HepG2 (cell line): ENCODE data around the gene NEUROD4. TPM values are rescaled to one million over a fixed set of nuclear protein-coding genes. Genes with fewer than 3 reads are reported as not detected.

ENCODE experiments used
- ATAC-seq: fragments of 200-7000 bp; cut with Tn5 transposase; 3 replicates; pipeline ENCODE4 v1.9.1; 2020; ENCODE audit warnings: mild to moderate bottlenecking, moderate library complexity
- BruUV-seq: library from RNA; stranded (reverse); fragments of 400-500 nt; replicated peaks from 2 replicates; lab custom pipeline; 2021; lab: Mats Ljungman, UMichigan
- CTCF ChIA-PET: fragments of 300-600 bp; formaldehyde crosslinking; extraction: SDS; loops from one replicate; lab custom pipeline; 2021; ENCODE audit warnings: low total read pairs, inconsistent platforms, low intra/inter-chr PET ratio; lab: Yijun Ruan, JAX
- POLR2A ChIA-PET: fragments of 350-600 bp; sonication (Branson Sonifier 250); formaldehyde crosslinking; loops from one replicate; lab custom pipeline; 2020; ENCODE audit warnings: antibody characterized with exemption, inconsistent platforms; lab: Yijun Ruan, JAX
- DNase-seq: peaks from one replicate; pipeline ENCODE4 v3.0.0-alpha.2; 2015; ENCODE audit warnings: low spot score
- FAIRE-seq: peaks from 3 replicates; lab custom pipeline; 2011; peaks lifted over from hg19 to GRCh38; lab: Jason Lieb, UNC
- H2AFZ ChIP-seq: one replicate; pipeline ENCODE4 v1.6.1; 2011; ENCODE audit warnings: low read length, inconsistent platforms
- H3K27ac ChIP-seq: fragments of 300-600 bp; 3 replicates; pipeline ENCODE4 v1.8.0; 2011; ENCODE audit warnings: mixed run types, mild to moderate bottlenecking, mixed read lengths, low read length, inconsistent platforms; ENCODE audit not compliant: insufficient read depth; ENCODE audit errors: extremely low read length
- H3K27me3 ChIP-seq, 2 experiments: fragments of 200-600 bp in 1 of 2; 2 replicates in 1 of 2; 3 replicates in 1 of 2; pipeline versions ENCODE4 v1.6.0 to v1.8.0; 2011; ENCODE audit warnings: low read length in 2 of 2, mild to moderate bottlenecking in 2 of 2, moderate library complexity in 2 of 2, inconsistent platforms in 1 of 2; ENCODE audit not compliant: insufficient read depth in 2 of 2, control insufficient read depth in 1 of 2
- H3K36me3 ChIP-seq, 2 experiments: fragments of 200-600 bp in 1 of 2; replicated peaks in 1 of 2; 2 replicates in 1 of 2; 3 replicates in 1 of 2; pipeline versions ENCODE4 v1.5.1 to v1.8.0; 2011; ENCODE audit warnings: low read length in 2 of 2, inconsistent platforms in 1 of 2; ENCODE audit not compliant: insufficient read depth in 2 of 2, control insufficient read depth in 1 of 2
- H3K4me1 ChIP-seq: 2 replicates; pipeline ENCODE4 v1.5.1; 2012; ENCODE audit warnings: low read length, inconsistent platforms; ENCODE audit not compliant: insufficient read depth
- H3K4me2 ChIP-seq: 2 replicates; pipeline ENCODE4 v1.6.0; 2011; ENCODE audit warnings: low read depth, low read length, inconsistent platforms
- H3K4me3 ChIP-seq, 3 experiments: fragments of 200-600 bp in 1 of 3; sonication (generic), shearing (Covaris generic) in 1 of 3; replicated peaks in 1 of 3; 2 replicates each; pipeline ENCODE4 v1.5.1; 2011 to 2016; ENCODE audit warnings: low read length in 3 of 3, inconsistent platforms in 2 of 3, low read depth in 2 of 3, mild to moderate bottlenecking in 2 of 3, control low read depth in 1 of 3, mixed read lengths in 1 of 3; ENCODE audit not compliant: insufficient read depth in 1 of 3
- H3K79me2 ChIP-seq: one replicate; pipeline ENCODE4 v1.6.1; 2011; ENCODE audit warnings: low read length, inconsistent platforms; ENCODE audit not compliant: insufficient read depth
- H3K9ac ChIP-seq: 2 replicates; pipeline ENCODE4 v1.6.0; 2011; ENCODE audit warnings: mild to moderate bottlenecking, low read depth, low read length, inconsistent platforms; ENCODE audit not compliant: insufficient read depth
- H3K9me3 ChIP-seq: 2 replicates; pipeline ENCODE4 v1.5.1; 2012; ENCODE audit warnings: mild to moderate bottlenecking, low read length
- H4K20me1 ChIP-seq: 2 replicates; pipeline ENCODE4 v1.6.0; 2011; ENCODE audit warnings: inconsistent platforms, mild to moderate bottlenecking, low read length, moderate library complexity; ENCODE audit not compliant: insufficient read depth
- E2F2 ChIP-seq: sonication (generic); formaldehyde crosslinking; IDR thresholded peaks from 2 replicates; pipeline ENCODE4 v1.4.0; 2020; ENCODE audit warnings: missing genetic modification reagents, borderline replicate concordance
- ETV5 ChIP-seq: IDR thresholded peaks from 2 replicates; pipeline ENCODE4 v1.6.1; 2018; ENCODE audit warnings: missing biosample characterization, missing genetic modification reagents, inconsistent platforms, borderline replicate concordance
- HNRNPLL ChIP-seq: fragments of 200-400 bp; formaldehyde crosslinking; IDR thresholded peaks from 2 replicates; pipeline ENCODE4 v1.6.1; 2017; ENCODE audit warnings: mild to moderate bottlenecking, low read depth, low read length; ENCODE audit not compliant: poor library complexity, severe bottlenecking
- NCOA2 ChIP-seq: sonication (generic); formaldehyde crosslinking; IDR thresholded peaks from 2 replicates; pipeline ENCODE4 v1.8.0; 2022; ENCODE audit warnings: inconsistent platforms
- RARA ChIP-seq: IDR thresholded peaks from 2 replicates; pipeline ENCODE4 v1.6.1; 2016; ENCODE audit warnings: missing genetic modification reagents, missing compliant biosample characterization
- SAFB2 ChIP-seq: sonication (generic); formaldehyde crosslinking; IDR thresholded peaks from 2 replicates; pipeline ENCODE4 v1.5.1; 2020; ENCODE audit warnings: missing genetic modification reagents, low read depth, mild to moderate bottlenecking, borderline replicate concordance
- SMARCE1 ChIP-seq: fragments of 450-650 bp; IDR thresholded peaks from 2 replicates; pipeline ENCODE4 v1.6.1; 2017; ENCODE audit warnings: borderline replicate concordance
- TBP ChIP-seq: sonication (generic); formaldehyde crosslinking; IDR thresholded peaks from 2 replicates; pipeline ENCODE4 v1.5.0; 2020; ENCODE audit warnings: missing genetic modification reagents
- THYN1 ChIP-seq: sonication (generic); formaldehyde crosslinking; IDR thresholded peaks from 2 replicates; pipeline ENCODE4 v1.8.1; 2023; ENCODE audit warnings: low read depth, mild to moderate bottlenecking, moderate library complexity, missing genetic modification reagents, borderline replicate concordance
- ZBTB26 ChIP-seq: IDR thresholded peaks from 2 replicates; pipeline ENCODE4 v1.6.1; 2016; ENCODE audit warnings: missing compliant biosample characterization, missing genetic modification reagents, borderline replicate concordance
- ZFP41 ChIP-seq: sonication (generic); formaldehyde crosslinking; IDR thresholded peaks from 2 replicates; pipeline ENCODE4 v1.4.0; 2020; ENCODE audit warnings: mild to moderate bottlenecking, missing genetic modification reagents, borderline replicate concordance
- ZFP82 ChIP-seq: sonication (generic); formaldehyde crosslinking; IDR thresholded peaks from 2 replicates; pipeline ENCODE4 v1.5.1; 2020; ENCODE audit warnings: mild to moderate bottlenecking, missing genetic modification reagents, borderline replicate concordance
- ZNF180 ChIP-seq: sonication (generic); formaldehyde crosslinking; IDR thresholded peaks from 2 replicates; pipeline ENCODE4 v1.4.0; 2020; ENCODE audit warnings: low read depth, missing genetic modification reagents, borderline replicate concordance
- ZNF329 ChIP-seq: sonication (generic); formaldehyde crosslinking; IDR thresholded peaks from 2 replicates; pipeline ENCODE4 v1.9.0; 2021; ENCODE audit warnings: low read depth, mild to moderate bottlenecking, missing genetic modification reagents
- ZNF549 ChIP-seq: sonication (generic); formaldehyde crosslinking; IDR thresholded peaks from 2 replicates; pipeline ENCODE4 v1.5.0; 2020; ENCODE audit warnings: missing genetic modification reagents
- ZNF562 ChIP-seq: sonication (generic); formaldehyde crosslinking; IDR thresholded peaks from 2 replicates; pipeline ENCODE4 v1.8.0; 2022; ENCODE audit warnings: missing genetic modification reagents, borderline replicate concordance
- ZNF709 ChIP-seq: sonication (generic); formaldehyde crosslinking; IDR thresholded peaks from 2 replicates; pipeline ENCODE4 v1.5.0; 2020; ENCODE audit warnings: mild to moderate bottlenecking, missing genetic modification reagents
- ZNF75D ChIP-seq: sonication (generic); formaldehyde crosslinking; IDR thresholded peaks from 2 replicates; pipeline ENCODE4 v1.8.1; 2023; ENCODE audit warnings: missing genetic modification reagents, mild to moderate bottlenecking, borderline replicate concordance
- ZNF761 ChIP-seq: sonication (generic); formaldehyde crosslinking; conservative IDR thresholded peaks from 2 replicates; pipeline ENCODE4 v1.4.0; 2020; ENCODE audit warnings: mild to moderate bottlenecking, missing genetic modification reagents
- WGBS: methylation state at CpG from one replicate; pipeline ENCODE4 v1.1.6; 2017; ENCODE audit warnings: low lambda C conversion rate; 5-methylcytosine and 5-hydroxymethylcytosine counted together
- in situ Hi-C: cut with HindIII; loops from 2 replicates; pipeline ENCODE4 v1.10.0; 2017; ENCODE audit warnings: low pct_unique_long_range_greater_than_20kb; ENCODE audit not compliant: extremely low pct_ligation_motif_present
- intact Hi-C: fragments of 100-400 bp; cut with micrococcal nuclease; formaldehyde crosslinking; loops from one replicate; pipeline ENCODE4 v1.10.0; 2022; ENCODE audit not compliant: unreplicated experiment
- polyA plus RNA-seq, 8 experiments: library from polyadenylated mRNA; depleted of rRNA in 3 of 8; stranded (reverse) in 7 of 8; unstranded in 1 of 8; fragments of >200 nt; fragmentation: Illumina TruSeq in 4 of 8; extraction: Trizol in 4 of 8; gene quantifications; 2 replicates each; pipeline versions ENCODE4 v1.2.1 to v1.2.3, GENCODE V29; 2011 to 2016; ENCODE audit warnings: low read depth in 4 of 8, missing spikeins in 1 of 8, mixed read lengths in 1 of 8; ENCODE audit not compliant: insufficient read depth in 1 of 8
- total RNA-seq, 5 experiments: library from RNA; depleted of rRNA; stranded (reverse); fragments of >200 nt; fragmentation: Illumina TruSeq; extraction: Trizol; gene quantifications; 2 replicates each; pipeline ENCODE4 v1.2.3, GENCODE V29; 2016; ENCODE audit warnings: low read depth in 1 of 5

Gene NEUROD4
- total and polyA plus RNA-seq, 2 of the 13 experiments (the other 11 are each of a cell fraction or from before 2014, with no cell fraction given) = not detected

- 0% methylated on average over 2 of the region's 3 CpGs for WGBS
- no peaks in the 10 kb centered on the region for H3K36me3 ChIP-seq
- H3K9ac ChIP-seq = no peak overlapping the region
- no peak overlapping the region for H3K4me3 ChIP-seq
- H3K27me3 ChIP-seq = no peaks in the 10 kb centered on the region; a peak in 1 of 5 replicates
- POLR2A ChIA-PET = no interaction called here
- in situ Hi-C loops (no loop called here), intact Hi-C loops (no loop called here)
- H4K20me1 ChIP-seq = no peaks in the 10 kb centered on the region
- H3K4me2 ChIP-seq = no peak overlapping the region
- TF ChIP-seq ETV5 (CRISPR knock-in tag) = no peak
- no peak for TF ChIP-seq ZNF761
- no peak for TF ChIP-seq ZNF329 (CRISPR knock-in tag)
- no peak for TF ChIP-seq ZNF75D (CRISPR knock-in tag)
- no peak for TF ChIP-seq ZBTB26 (CRISPR knock-in tag)
- TF ChIP-seq RARA (CRISPR knock-in tag) = no peak
- no peak for TF ChIP-seq SMARCE1
- no peak for TF ChIP-seq SAFB2
- no peak for TF ChIP-seq ZNF562 (CRISPR knock-in tag)
- no peak for TF ChIP-seq TBP (CRISPR knock-in tag)
- no peak for TF ChIP-seq ZFP41
- TF ChIP-seq ZNF180 (CRISPR knock-in tag) = no peak
- TF ChIP-seq ZNF549 (CRISPR knock-in tag) = no peak
- TF ChIP-seq THYN1 (CRISPR knock-in tag) = no peak
- TF ChIP-seq ZNF709 (CRISPR knock-in tag) = no peak
- no peak for TF ChIP-seq HNRNPLL
- no peak for TF ChIP-seq ZFP82 (CRISPR knock-in tag)
- no peak for TF ChIP-seq NCOA2
- TF ChIP-seq E2F2 (CRISPR knock-in tag) = no peak
- DNase-seq = no peak
- no peak for ATAC-seq
- CTCF ChIA-PET = no interaction called here
- no peaks in the 10 kb centered on the region for H3K4me1 ChIP-seq
- H3K27ac ChIP-seq = no peak overlapping the region
- H2AFZ ChIP-seq = no peak overlapping the region
- H3K79me2 ChIP-seq = no peaks in the 10 kb centered on the region
- no peak for FAIRE-seq
- BruUV-seq = no TSS peak
- H3K9me3 ChIP-seq = peaks cover 13% of the 10 kb centered on the region; the same call in 1 of the 2 replicates
These were observed 2.3 kb upstream of the NEUROD4 start for GRCh38 chr12:55017416-55017925.
